ENCODE data around the gene ATP8A2.

Gene ATP8A2

DNA sequence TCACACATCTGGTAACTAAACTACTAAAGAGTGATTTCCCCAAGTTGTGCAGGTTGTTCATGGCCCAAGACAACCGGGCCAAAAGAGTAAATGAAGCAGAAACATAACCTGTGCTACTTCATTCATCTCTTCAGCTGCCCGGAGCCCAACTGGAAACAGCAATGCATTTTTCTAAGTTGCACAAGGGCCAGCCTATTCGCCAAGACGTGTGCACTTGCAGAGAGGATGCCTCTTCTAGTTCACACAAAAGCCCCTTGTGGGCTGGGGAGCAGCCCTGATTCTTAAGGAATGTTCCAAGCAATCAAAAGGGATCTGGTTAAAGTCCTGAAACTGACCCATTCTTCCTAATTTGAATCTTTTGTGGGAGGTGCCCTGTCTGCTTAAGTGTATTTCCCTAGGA is 404.2 kb downstream of the ATP8A2 start:
- no peak for DNase-seq (ENCODE audit: extremely low read depth, low read depth)
- TF ChIP-seq, protein P1, sequence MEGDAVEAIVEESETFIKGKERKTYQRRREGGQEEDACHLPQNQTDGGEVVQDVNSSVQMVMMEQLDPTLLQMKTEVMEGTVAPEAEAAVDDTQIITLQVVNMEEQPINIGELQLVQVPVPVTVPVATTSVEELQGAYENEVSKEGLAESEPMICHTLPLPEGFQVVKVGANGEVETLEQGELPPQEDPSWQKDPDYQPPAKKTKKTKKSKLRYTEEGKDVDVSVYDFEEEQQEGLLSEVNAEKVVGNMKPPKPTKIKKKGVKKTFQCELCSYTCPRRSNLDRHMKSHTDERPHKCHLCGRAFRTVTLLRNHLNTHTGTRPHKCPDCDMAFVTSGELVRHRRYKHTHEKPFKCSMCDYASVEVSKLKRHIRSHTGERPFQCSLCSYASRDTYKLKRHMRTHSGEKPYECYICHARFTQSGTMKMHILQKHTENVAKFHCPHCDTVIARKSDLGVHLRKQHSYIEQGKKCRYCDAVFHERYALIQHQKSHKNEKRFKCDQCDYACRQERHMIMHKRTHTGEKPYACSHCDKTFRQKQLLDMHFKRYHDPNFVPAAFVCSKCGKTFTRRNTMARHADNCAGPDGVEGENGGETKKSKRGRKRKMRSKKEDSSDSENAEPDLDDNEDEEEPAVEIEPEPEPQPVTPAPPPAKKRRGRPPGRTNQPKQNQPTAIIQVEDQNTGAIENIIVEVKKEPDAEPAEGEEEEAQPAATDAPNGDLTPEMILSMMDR (IDR thresholded peaks at IDR 0.05; ENCODE audit: low read depth, low read length, missing control alignments), result no peak
- H3K4me3 ChIP-seq (replicated peaks; ENCODE audit: low read depth, low read length), result no peak overlapping the region

DNA sequence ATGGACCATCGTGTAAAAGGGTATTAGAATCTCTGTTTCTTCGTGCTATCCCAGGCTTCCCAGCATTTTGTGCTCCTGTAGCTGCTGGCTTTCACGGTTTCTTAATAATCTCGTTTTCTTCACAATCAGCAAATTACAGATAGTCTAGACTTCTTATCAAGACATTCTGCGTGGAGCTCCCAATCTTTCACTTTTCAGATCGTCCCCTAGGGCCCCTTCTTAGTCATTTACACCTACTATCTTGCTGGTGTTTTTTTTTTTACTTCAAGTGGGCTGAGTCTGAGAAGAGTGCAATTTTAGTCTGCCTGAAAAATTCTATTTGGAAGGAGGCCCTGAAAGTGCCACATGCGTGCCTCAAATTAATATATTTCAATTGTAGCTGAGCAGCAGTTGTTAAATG is 404.9 kb downstream of the ATP8A2 start:
- H3K4me3 ChIP-seq (replicated peaks; ENCODE audit: low read depth, low read length), result no peak overlapping the region
- TF ChIP-seq, protein P1 (IDR thresholded peaks at IDR 0.05; ENCODE audit: low read depth, low read length, missing control alignments), result no peak
- DNase-seq (ENCODE audit: extremely low read depth, low read depth), result no peak

DNA sequence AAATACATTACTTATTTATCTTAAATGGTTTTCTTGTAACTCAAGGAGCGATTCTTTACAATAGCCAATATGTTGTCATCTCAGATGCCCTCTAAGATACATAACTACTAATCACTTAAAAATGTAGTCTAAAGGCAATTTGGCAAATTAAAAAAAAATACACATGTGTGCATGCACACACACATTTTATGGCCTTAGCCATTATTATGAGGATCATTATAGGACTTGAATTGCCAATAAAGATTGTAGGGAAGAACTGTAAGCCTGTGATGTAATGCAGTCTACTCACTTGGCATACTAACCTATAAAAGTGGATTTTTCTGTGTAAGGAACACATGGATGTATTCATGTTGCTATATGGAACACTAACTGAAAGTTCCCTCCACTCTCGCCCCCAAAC is 405.7 kb downstream of the ATP8A2 start:
- TF ChIP-seq, protein P1 (IDR thresholded peaks at IDR 0.05; ENCODE audit: low read depth, low read length, missing control alignments), result no peak
- DNase-seq (ENCODE audit: extremely low read depth, low read depth), result no peak
- no peak overlapping the region for H3K4me3 ChIP-seq (replicated peaks; ENCODE audit: low read depth, low read length)

DNA sequence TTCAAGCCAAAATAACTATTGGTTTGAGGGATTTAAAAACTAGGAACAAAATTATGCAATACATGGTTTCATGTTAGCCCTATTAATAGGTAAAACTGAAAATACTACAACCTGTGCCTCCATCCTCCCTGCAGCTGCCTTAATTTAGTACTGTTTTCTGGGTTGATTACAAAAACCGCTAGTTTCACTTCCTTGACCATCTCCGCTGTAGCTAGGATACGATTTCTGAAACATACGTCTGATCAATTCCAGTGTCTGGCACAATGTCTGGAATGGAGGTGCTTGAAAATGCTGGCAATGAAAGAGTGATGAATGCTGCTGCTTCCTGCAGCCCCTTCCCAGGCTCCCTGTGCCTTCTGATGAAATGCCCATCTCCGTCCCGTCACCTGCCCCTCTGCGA is 406.6 kb downstream of the ATP8A2 start:
- TF ChIP-seq, protein P1 (IDR thresholded peaks at IDR 0.05; ENCODE audit: low read depth, low read length, missing control alignments), result no peak
- no peak overlapping the region for H3K4me3 ChIP-seq (replicated peaks; ENCODE audit: low read depth, low read length)
- no peak for DNase-seq (ENCODE audit: extremely low read depth, low read depth)

DNA sequence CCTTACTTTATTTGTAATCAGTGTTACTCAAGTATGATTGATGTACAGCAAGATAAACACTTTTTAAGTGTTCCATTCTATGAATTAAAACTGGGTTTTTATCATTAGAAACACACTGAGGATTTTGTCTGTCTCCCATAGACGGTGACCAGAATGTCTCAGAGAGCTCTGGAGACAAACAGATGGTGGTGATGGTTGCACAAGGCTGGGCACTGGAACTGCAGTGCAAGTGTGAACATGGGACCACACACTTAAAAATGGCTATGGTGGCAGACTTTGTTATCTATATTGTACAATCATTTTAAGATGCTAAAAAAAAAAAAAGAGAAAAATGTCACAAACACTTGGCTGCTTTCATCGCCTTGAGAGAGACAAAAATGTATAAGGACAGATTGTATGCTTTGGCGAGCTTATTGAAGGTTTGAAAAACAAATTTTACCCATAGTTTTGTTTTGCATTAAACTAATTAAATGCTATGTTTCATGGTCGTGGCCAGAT is 407.1 kb downstream of the ATP8A2 start:
- DNase-seq (ENCODE audit: extremely low read depth, low read depth), result no peak
- TF ChIP-seq, protein P1 (IDR thresholded peaks at IDR 0.05; ENCODE audit: low read depth, low read length, missing control alignments), result no peak
- H3K4me3 ChIP-seq (replicated peaks; ENCODE audit: low read depth, low read length), result no peak overlapping the region

DNA sequence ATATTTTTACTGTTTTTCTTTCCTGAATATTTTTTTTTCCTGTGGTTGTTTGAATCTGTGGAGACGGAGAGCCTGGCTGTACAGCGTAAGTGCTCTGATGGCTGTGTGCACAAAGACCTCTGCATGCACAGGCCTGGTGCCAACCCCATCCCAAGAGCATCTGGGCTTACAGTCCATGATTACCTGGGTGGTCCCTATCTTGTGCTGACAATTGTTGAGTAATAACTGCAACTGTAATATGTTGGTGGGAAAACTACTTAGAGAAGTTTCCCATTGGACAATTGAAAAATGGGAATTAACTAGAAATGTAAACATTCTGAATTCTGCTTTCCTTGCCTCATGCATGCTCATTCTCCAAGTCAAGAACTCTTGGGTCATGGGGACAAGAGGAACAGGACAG is 411.3 kb downstream of the ATP8A2 start:
- DNase-seq (ENCODE audit: extremely low read depth, low read depth), result no peak
- H3K4me3 ChIP-seq (replicated peaks; ENCODE audit: low read depth, low read length), result no peak overlapping the region
- TF ChIP-seq, protein P1 (IDR thresholded peaks at IDR 0.05; ENCODE audit: low read depth, low read length, missing control alignments), result no peak

DNA sequence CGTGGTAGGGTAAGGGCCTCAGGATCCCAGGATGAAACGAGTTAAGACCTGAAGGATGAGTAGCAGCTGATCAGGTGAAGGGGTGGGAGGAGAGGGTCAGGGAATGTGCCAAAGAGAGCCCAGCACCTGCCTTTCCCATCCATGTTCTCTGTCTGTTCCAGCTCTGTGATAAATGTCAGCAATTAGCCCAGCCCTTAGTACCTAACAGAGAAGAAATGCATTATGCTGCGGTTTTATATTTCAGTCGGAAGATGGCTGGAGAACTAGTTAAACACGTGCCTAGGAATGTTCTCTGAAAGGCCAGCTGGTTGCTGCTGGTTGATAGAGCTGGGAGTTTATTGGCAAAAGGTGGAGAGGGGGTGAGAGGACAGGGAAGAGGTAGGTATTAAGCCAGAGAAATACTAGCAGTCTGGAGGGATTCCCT is 411.8 kb downstream of the ATP8A2 start:
- H3K4me3 ChIP-seq (replicated peaks; ENCODE audit: low read depth, low read length), result no peak overlapping the region
- TF ChIP-seq, protein P1 (IDR thresholded peaks at IDR 0.05; ENCODE audit: low read depth, low read length, missing control alignments), result no peak
- no peak for DNase-seq (ENCODE audit: extremely low read depth, low read depth)

Measured in HFF-Myc (cell line).